Lower leg skin (tissue), 4 donors: ENCODE measurements around the gene SCT. TPM values are rescaled to one million over a fixed set of nuclear protein-coding genes. Genes with fewer than 3 reads are reported as not detected.

ENCODE experiments used
- DNase-seq, 2 donors: peaks; one replicate each; pipeline ENCODE4 v3.0.0-alpha.2; 2019; ENCODE audit warnings: low spot score in 2 of 2
- H3K4me3 ChIP-seq: fragments of 200-600 bp; sonication (generic); 2 replicates; pipeline ENCODE4 v1.5.1; 2017; ENCODE audit warnings: mild to moderate bottlenecking, low read depth; ENCODE audit not compliant: poor library complexity, severe bottlenecking
- CTCF ChIP-seq, 3 donors: fragments of 450-650 bp; IDR thresholded peaks; one replicate each; pipeline ENCODE4 v1.5.1; 2016; ENCODE audit warnings: antibody characterized with exemption in 3 of 3, mild to moderate bottlenecking in 3 of 3, moderate library complexity in 2 of 3
- POLR2A ChIP-seq, 2 donors: fragments of 450-650 bp; IDR thresholded peaks; one replicate each; pipeline ENCODE4 v1.6.1; 2016 to 2017; ENCODE audit warnings: antibody characterized with exemption in 2 of 2, mild to moderate bottlenecking in 1 of 2, moderate library complexity in 1 of 2
- WGBS, 2 donors: methylation state at CpG; one replicate each; pipeline ENCODE4 v1.1.5; 2018; 5-methylcytosine and 5-hydroxymethylcytosine counted together
- intact Hi-C: fragments of 100-400 bp; cut with DNase I; formaldehyde crosslinking; loops from one replicate; pipeline ENCODE4 v1.15.0; 2023; ENCODE audit warnings: low total_unique reads
- total RNA-seq, 4 donors: library from RNA; depleted of rRNA; stranded (reverse); fragments of >200 nt; gene quantifications; one replicate each; pipeline ENCODE4 v1.1.0, GENCODE V29; 2016

The SCT gene
- total RNA-seq, 4 donors from 2014 or later = not detected

- 90 to 92% methylated on average over 14 of the region's 14 CpGs for WGBS, 2 donors
- intact Hi-C loops = no loop called here
- H3K4me3 ChIP-seq = no peak overlapping the region
- no peak for TF ChIP-seq POLR2A (IDR thresholded peaks at IDR 0.05)
- TF ChIP-seq CTCF (IDR thresholded peaks at IDR 0.05) = no peak
- no peak for DNase-seq
Measured at GRCh38 chr11:646214-646613, 19.2 kb upstream of the SCT start.

GRCh38 chr11:645536-645935 is 18.6 kb upstream of the SCT start:
- DNase-seq = no peak
- TF ChIP-seq POLR2A (IDR thresholded peaks at IDR 0.05) = no peak
- TF ChIP-seq CTCF (IDR thresholded peaks at IDR 0.05) = no peak
- no peak overlapping the region for H3K4me3 ChIP-seq
- intact Hi-C loops = no loop called here
- WGBS, 2 donors = 84 to 87% methylated on average over 16 of the region's 16 CpGs

GRCh38 chr11:643849-644738 is 17.1 kb upstream of the SCT start:
- WGBS, 2 donors = 88 to 92% methylated on average over 36 to 50 of the region's 50 CpGs
- TF ChIP-seq POLR2A (IDR thresholded peaks at IDR 0.05) = no peak
- TF ChIP-seq CTCF (IDR thresholded peaks at IDR 0.05) = no peak
- no peak for DNase-seq
- intact Hi-C loops = no loop called here
- H3K4me3 ChIP-seq = no peak overlapping the region

- 86 to 95% methylated on average over 9 of the region's 9 CpGs for WGBS, 2 donors
- TF ChIP-seq CTCF (IDR thresholded peaks at IDR 0.05) (no peak), POLR2A (IDR thresholded peaks at IDR 0.05) (no peak)
- intact Hi-C loops = no loop called here
- no peak for DNase-seq
- H3K4me3 ChIP-seq = no peak overlapping the region
Measured at GRCh38 chr11:643366-643765, 16.4 kb upstream of the SCT start.

- no peak for DNase-seq
- H3K4me3 ChIP-seq = no peak overlapping the region
- 94 to 95% methylated on average over 17 to 19 of the region's 19 CpGs for WGBS, 2 donors
- TF ChIP-seq POLR2A (IDR thresholded peaks at IDR 0.05) (no peak), CTCF (IDR thresholded peaks at IDR 0.05) (no peak)
- intact Hi-C loops = no loop called here
Measured at GRCh38 chr11:641806-642370, 14.9 kb upstream of the SCT start.
